Thymus (tissue), 11 donors: Measurements from ENCODE around the gene CKM. TPM values are rescaled to one million over a fixed set of nuclear protein-coding genes. Genes with fewer than 3 reads are reported as not detected.

ENCODE experiments used
- DNase-seq, 9 donors: peaks; one replicate each; pipeline ENCODE4 v3.0.0-alpha.2; 2013; ENCODE audit warnings: low spot score in 9 of 9, low read depth in 6 of 9, missing footprints in 1 of 9
- H3K27ac ChIP-seq, 2 donors: one replicate each; pipeline ENCODE4 v1.5.1; 2013; ENCODE audit warnings: control low read depth in 1 of 2, low read depth in 1 of 2, low read length in 1 of 2, mild to moderate bottlenecking in 1 of 2, moderate library complexity in 1 of 2
- H3K27me3 ChIP-seq, 2 donors: one replicate each; pipeline ENCODE4 v1.5.1; 2013; ENCODE audit warnings: low read length in 1 of 2; ENCODE audit not compliant: control insufficient read depth in 2 of 2, insufficient read depth in 1 of 2
- H3K36me3 ChIP-seq, 2 donors: one replicate each; pipeline ENCODE4 v1.5.1; 2013; ENCODE audit warnings: low read length in 1 of 2, mild to moderate bottlenecking in 1 of 2, moderate library complexity in 1 of 2; ENCODE audit not compliant: control insufficient read depth in 2 of 2, insufficient read depth in 2 of 2
- H3K4me1 ChIP-seq, 2 donors: one replicate each; pipeline ENCODE4 v1.5.1; 2013; ENCODE audit warnings: low read length in 2 of 2; ENCODE audit not compliant: control insufficient read depth in 2 of 2, insufficient read depth in 2 of 2
- H3K4me3 ChIP-seq, 2 donors: one replicate each; pipeline ENCODE4 v1.5.1; 2013; ENCODE audit warnings: low read length in 2 of 2, control low read depth in 1 of 2, mild to moderate bottlenecking in 1 of 2
- H3K9me3 ChIP-seq, 2 donors: one replicate each; pipeline ENCODE4 v1.5.1; 2013; ENCODE audit warnings: low read length in 1 of 2, mild to moderate bottlenecking in 1 of 2; ENCODE audit not compliant: control insufficient read depth in 2 of 2, insufficient read depth in 1 of 2
- WGBS: extraction: QIAGEN DNeasy Blood & Tissue Kit; methylation state at CpG from one replicate; pipeline ENCODE4 v1.1.7; 2013; 5-methylcytosine and 5-hydroxymethylcytosine counted together
- polyA plus RNA-seq: library from polyadenylated mRNA; stranded (reverse); fragments of 200-250 nt; gene quantifications from one replicate; pipeline ENCODE4 v1.2.3, GENCODE V29; 2013
- total RNA-seq: library from RNA; stranded (reverse); fragments of 120-200 nt; gene quantifications from one replicate; pipeline ENCODE4 v1.2.4, GENCODE V29; 2013
- donor health status: healthy.

CKM gene
- total and polyA plus RNA-seq, 2 donors, result 2.3 to 4.5 TPM

- H3K36me3 ChIP-seq, result peaks cover 35 to 45% of the 10 kb centered on the region in 2 donors
- DNase-seq, result no peak
- H3K4me1 ChIP-seq, result no peaks in the 10 kb centered on the region
- H3K4me3 ChIP-seq, result no peak overlapping the region
- no peaks in the 10 kb centered on the region for H3K9me3 ChIP-seq
- no peaks in the 10 kb centered on the region for H3K27me3 ChIP-seq
- WGBS, result 97% methylated on average over 12 of the region's 12 CpGs
- no peak overlapping the region for H3K27ac ChIP-seq
Measured at GRCh38 chr19:45358213-45358792, 35.6 kb upstream of the CKM start.

DNA sequence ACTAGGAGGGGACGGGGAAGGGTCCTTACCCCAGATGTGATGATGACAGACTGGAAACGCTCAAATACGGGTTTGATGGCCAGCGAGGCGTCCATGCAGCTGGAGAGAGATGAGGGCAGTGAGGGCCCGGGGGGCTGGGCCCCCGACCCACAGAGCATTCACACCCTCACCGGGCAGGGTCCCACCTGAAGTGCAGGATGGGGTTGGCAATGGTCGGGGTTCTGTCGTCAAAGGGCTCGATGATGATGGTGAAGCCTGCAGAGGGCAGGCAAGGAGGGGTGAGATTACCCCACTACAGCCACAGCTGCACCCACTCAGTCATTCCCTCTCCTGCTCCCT, 34.7 kb upstream of the CKM start:
- 97% methylated on average over 11 of the region's 11 CpGs for WGBS
- Histone ChIP-seq H3K36me3 (peaks cover 39 to 43% of the 10 kb centered on the region in 2 donors), H3K4me3 (no peak overlapping the region), H3K9me3 (no peaks in the 10 kb centered on the region), H3K27ac (no peak overlapping the region), H3K4me1 (no peaks in the 10 kb centered on the region), H3K27me3 (no peaks in the 10 kb centered on the region)
- no peak for DNase-seq

GRCh38 chr19:45356760-45357444, 34.2 kb upstream of the CKM start:
- Histone ChIP-seq H3K9me3 (no peaks in the 10 kb centered on the region), H3K36me3 (peaks cover 38 to 44% of the 10 kb centered on the region in 2 donors), H3K4me3 (no peak overlapping the region), H3K4me1 (no peaks in the 10 kb centered on the region), H3K27ac (no peak overlapping the region), H3K27me3 (no peaks in the 10 kb centered on the region)
- no peak for DNase-seq
- 97% methylated on average over 20 of the region's 20 CpGs for WGBS

- peaks cover 37 to 44% of the 10 kb centered on the region in 2 donors for H3K36me3 ChIP-seq
- no peak overlapping the region for H3K4me3 ChIP-seq
- 99% methylated on average over 9 of the region's 9 CpGs for WGBS
- no peak for DNase-seq
- H3K27me3 ChIP-seq, result no peaks in the 10 kb centered on the region
- H3K4me1 ChIP-seq, result no peaks in the 10 kb centered on the region
- H3K27ac ChIP-seq, result no peak overlapping the region
- no peaks in the 10 kb centered on the region for H3K9me3 ChIP-seq
Measured at GRCh38 chr19:45355910-45356309, 33.2 kb upstream of the CKM start.

- Histone ChIP-seq H3K4me3 (no peak overlapping the region), H3K9me3 (no peaks in the 10 kb centered on the region), H3K27ac (no peak overlapping the region), H3K36me3 (peaks cover 37 to 50% of the 10 kb centered on the region in 2 donors), H3K4me1 (no peaks in the 10 kb centered on the region), H3K27me3 (no peaks in the 10 kb centered on the region)
- DNase-seq, result no peak
- whole genome bisulfite sequencing, result 98% methylated on average over 9 of the region's 9 CpGs
Measured at GRCh38 chr19:45355402-45355801, 32.7 kb upstream of the CKM start.

DNA sequence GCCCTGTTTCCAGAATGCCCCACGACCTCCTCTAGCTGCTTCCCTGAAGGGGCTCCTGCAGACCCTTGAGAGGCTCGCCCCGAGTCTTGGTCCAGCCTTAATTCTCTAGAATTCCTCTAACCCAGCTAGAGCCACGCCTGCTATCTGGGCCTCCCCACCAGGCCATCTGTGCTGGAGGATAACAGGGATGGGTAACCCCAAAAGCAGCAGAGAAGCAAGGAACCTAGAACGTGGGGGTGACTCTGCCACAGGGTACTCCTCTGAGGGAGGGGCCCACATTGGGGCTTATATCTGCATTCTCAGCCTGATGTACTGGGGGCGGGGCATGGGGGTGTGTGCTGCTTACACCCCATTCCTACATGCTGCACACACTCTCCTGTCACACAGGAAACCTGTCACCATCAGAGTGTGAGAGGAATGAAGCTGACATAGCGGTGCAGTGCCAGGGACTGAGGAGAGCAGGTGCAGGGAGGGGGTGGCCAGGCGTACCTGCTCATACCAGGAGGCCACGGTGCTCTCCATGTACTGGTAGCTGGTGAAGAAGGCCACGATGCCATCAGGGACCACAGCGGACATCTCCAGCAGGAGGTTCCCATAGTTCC, 31.7 kb upstream of the CKM start:
- Histone ChIP-seq H3K4me1 (no peaks in the 10 kb centered on the region), H3K27me3 (no peaks in the 10 kb centered on the region), H3K36me3 (peaks cover 34 to 54% of the 10 kb centered on the region in 2 donors), H3K4me3 (no peak overlapping the region), H3K9me3 (no peaks in the 10 kb centered on the region), H3K27ac (no peak overlapping the region)
- WGBS, result 96% methylated on average over 11 of the region's 11 CpGs
- no peak for DNase-seq

DNA sequence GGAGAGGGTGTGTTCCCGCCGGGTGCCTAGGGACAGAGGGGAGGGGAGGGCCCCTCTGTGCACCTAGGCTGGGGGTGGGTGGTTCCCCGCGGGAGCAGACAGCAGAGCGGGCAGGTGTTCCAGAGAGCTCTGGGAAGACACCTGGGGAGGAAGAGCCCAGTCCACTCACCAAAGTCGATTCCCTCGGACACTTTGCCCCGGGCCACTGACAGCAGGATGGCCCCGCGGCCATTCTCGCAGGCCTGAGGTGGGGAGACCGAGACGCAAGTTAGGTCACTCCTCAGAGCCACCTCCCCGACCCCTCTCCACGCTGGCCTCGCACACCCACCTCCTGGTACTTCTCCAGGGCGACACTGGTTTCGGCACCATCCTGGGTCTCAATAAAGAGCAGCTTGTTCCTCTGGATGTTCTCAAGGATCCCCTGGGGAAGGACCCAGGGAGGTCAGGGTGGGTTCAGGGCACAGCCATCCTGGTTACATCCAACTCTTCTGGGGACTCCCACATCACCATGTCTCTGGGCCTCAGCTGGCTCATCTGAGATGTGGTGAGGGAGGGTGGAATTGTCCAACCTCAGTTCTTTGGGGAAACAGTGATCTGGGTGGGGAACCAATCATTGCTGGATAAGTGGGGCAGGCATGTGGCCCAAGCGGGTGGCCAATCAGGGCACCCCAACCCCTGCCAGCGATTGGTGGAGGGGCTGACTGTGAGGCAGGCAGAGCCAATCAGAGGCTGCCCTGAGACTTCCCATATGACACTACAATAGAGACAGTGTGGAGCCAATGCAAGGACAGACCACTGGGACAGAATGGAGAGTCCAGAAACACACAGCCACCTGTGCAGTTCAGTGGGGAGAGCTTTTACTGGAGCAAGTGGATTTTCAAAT, 30.5 kb upstream of the CKM start:
- Histone ChIP-seq H3K27ac (no peak overlapping the region), H3K27me3 (peaks cover 0 to 1% of the 10 kb centered on the region in 2 donors), H3K4me1 (no peaks in the 10 kb centered on the region), H3K36me3 (peaks cover 29 to 54% of the 10 kb centered on the region in 2 donors), H3K4me3 (no peak overlapping the region), H3K9me3 (no peaks in the 10 kb centered on the region)
- no peak for DNase-seq
- WGBS, result 98% methylated on average over 20 of the region's 20 CpGs

DNA sequence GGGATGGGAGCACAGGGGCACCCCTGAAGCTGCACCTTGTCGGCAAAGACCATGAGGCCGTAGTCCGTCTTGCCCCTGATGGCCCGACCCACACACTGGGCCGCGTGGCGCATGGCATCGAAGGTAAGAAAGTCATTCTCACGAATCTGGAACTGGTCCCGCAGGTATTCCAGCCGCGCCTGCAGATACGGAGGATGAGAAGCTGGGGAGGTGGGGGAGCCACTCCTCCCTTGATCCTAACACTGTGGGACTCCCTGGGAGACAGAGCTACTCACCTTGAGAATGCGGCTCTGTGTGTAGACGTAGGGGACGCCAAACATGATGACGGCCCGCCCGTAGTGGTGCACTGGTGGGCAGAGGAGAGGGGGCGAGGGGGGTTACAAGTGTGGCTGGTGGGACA, 29.8 kb upstream of the CKM start:
- H3K4me1 ChIP-seq, result no peaks in the 10 kb centered on the region
- WGBS, result 97% methylated on average over 20 of the region's 20 CpGs

GRCh38 chr19:45352062-45352461, 29.4 kb upstream of the CKM start:
- no peak overlapping the region for H3K4me3 ChIP-seq
- no peaks in the 10 kb centered on the region for H3K9me3 ChIP-seq
- 97% methylated on average over 15 of the region's 15 CpGs for WGBS
- no peak for DNase-seq
- H3K4me1 ChIP-seq, result no peaks in the 10 kb centered on the region
- peaks cover 28 to 51% of the 10 kb centered on the region in 2 donors for H3K36me3 ChIP-seq
- H3K27me3 ChIP-seq, result peaks cover 0 to 11% of the 10 kb centered on the region in 2 donors
- no peak overlapping the region for H3K27ac ChIP-seq

More for the DNA sequence above, 29.8 kb upstream of the CKM start:
- H3K4me3 ChIP-seq, result no peak overlapping the region
- peaks cover 0 to 8% of the 10 kb centered on the region in 2 donors for H3K27me3 ChIP-seq
- peaks cover 29 to 54% of the 10 kb centered on the region in 2 donors for H3K36me3 ChIP-seq
- no peaks in the 10 kb centered on the region for H3K9me3 ChIP-seq
- no peak for DNase-seq
- H3K27ac ChIP-seq, result no peak overlapping the region
